Dedifferentiated amniotic fluid mesenchymal stem cell (primary cell): ENCODE results near the gene CALML3.
"Not testable (repeated sequence)": the region's sequence is repeated elsewhere in the genome, so short reads cannot be mapped to it uniquely, and the experiment has no call there.

ENCODE experiments used
- DNase-seq: peaks from one replicate; pipeline ENCODE4 v3.0.0-alpha.2; 2016; ENCODE audit errors: extremely low spot score

Gene CALML3

DNA sequence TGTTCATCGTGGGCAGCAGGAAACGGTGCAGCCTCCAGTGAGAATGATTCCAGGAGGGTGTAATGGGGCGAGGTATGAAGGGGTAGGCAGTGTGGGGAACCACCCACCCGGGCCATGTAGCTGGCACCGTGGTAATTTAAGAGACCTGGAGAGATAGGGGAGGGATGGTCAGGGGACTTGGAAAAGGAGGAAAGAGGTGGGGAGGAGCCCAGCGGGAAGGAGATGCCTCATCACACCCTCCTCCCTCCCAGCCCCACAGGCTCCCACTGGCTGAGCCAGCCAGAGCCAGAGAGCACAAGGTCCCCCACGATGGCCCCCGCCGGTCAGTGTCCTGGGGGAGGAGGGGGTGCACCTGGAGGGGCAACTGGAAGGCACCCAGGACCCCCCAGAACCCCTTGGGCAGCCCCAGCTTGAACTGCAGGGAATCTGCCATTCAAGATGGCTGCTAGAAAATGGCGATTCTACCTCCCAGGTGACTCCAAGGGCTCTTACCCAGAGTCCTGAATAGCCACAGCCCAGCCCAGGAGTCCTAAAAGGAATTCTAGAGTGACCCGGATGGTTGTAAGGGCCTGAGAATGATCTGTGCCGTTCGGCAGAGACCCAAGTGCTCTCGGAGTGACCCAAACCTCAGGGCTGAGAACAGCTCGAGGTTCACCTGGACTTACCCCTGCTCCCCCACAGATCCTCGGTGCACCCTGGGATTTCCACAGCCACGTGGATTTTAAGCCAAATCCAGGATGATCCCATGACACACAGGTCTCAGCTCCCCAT, 28.8 kb downstream of the CALML3 start:
- DNase-seq, result no peak

DNA sequence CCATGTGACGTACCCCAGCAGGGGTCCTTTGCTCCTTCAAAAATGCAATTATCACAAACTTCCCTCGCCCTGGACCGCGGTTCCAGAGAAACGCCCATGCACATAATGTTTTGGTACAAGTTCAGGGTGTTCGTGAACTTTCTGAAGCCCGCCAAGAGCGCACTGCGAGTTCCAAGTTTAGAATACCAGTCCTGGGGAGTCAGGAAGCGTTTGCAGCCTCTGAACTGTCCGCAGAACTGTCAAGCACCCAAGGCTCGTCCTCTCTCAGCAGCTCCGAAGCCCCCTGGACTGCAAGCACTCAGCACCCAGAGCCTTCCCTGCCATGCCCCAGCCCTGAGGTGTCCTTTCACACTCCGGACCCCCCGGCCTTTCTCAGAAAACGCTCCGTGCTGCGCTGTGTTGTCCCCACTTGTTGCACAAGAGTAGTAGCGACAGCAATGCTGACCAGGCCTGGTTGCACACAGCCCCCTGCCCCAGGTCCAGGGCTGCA, 30.3 kb downstream of the CALML3 start:
- DNase-seq, result no peak

DNA sequence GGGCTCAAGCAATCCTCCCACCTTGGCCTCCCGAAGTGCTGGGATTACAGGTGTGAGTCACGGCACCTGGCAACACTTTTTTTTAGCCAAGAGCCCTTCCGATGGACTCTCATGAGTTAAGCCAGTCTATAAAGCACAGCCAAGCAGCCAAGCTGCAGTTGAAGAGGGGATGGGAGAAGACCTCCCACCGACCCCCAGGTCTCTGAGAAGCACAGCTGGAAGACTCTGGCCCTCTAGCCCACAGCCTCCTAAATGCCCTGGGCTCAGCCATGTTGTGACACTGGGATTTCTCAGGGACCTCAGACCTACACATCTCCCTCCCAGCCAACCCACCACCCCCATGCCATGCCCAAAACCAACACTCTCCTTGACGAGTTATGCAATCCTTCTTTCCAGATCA, 31.1 kb downstream of the CALML3 start:
- DNase-seq, result no peak

DNA sequence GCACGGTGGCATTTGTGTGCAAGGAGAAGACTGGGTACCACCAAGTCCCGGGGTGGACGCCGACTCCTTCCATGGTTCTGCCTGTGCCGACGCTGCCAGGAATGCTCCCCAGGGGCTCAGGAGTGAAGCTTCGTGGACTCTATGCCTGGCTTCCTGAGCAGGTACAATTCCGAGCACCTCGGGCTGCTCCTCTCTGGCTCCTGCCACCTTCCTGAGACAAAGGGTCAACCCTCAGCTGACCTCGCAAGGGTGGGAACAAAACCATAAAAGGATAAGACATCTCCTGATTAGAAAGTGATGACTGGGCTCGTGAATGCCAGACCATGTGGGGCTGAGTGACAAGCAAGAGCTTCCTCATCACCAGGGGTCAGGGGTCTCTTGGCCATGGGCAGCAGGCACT, 31.8 kb downstream of the CALML3 start:
- DNase-seq, result no peak

DNA sequence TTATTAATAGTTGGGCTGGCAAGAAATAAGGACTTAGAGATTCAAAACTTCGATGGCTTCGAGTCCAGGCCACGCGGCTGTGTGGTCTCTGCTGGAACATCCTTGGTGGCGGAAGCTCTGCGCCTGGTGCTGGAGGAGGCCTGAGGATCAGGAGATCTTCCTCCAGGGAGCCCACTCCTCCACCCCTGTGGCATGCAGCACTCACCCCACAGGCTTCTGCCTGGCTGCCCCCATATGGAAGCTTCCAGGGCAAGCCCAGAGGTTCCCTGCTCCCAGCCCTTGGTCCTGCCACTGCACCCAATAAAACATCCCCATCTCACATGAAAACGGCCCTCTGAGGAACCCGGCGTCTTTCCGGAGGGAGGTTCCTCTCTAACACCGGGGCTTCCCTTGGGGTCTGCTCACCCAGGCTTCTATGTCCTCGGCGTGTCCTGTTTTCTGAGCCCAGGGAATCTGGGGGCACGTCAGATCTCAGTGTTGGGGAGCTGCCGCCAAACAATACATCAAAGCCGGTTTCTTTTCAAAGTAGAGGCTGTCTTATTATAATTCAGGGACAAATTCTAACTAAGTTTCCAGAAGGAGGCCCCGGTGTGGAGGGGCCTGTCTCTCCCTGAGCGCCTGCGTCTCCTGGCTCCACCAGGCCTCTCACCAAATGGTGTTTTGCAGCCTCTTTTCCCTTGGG, 32.4 kb downstream of the CALML3 start:
- DNase-seq, result no peak

DNA sequence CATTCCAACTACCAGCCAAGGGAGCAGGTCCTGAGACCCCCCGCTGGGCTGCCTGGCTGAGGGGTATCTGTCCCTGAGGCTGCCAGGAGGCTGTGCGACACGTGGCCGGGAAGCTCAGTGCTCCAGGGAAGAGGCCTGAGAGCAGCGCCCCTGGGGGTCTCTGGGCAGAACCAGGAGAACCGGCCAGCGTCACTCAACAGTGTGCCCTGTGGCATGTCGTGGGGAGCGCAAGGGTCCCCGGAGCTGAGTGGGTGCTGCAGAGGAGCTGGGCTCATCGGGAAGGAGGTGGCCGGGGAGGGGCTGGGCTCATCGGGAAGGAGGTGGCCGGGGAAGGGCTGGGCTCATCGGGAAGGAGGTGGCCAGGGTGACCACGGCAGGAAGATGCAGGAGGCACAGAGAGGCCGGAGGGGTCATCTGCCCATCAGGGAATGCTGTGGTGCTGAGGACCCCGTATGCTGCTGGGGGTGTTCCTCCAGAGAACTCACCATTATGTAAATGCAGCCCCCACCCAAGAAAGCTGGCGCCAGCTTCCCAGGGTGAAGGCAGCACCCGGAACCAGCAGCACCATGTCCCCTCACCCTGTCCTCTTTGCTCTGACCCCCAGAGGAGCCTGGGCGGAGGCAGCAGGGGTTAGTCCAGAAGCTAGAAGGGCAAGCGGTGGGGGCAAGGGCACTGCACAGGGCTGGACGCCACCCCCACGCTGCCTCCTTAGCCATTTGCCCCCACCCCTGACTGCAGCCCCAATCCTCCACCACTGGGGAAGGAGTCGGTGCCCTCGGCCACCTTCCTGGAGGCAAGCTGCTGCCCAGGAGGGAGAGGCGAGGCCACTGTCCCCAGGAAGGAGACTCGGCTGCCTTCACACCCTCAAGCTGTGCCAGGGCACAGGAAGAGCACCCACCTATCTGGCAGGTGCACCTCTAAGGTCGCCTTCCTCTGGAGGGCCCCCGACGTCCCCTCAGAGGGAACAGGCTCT, 33.3 kb downstream of the CALML3 start:
- DNase-seq, result no peak

DNA sequence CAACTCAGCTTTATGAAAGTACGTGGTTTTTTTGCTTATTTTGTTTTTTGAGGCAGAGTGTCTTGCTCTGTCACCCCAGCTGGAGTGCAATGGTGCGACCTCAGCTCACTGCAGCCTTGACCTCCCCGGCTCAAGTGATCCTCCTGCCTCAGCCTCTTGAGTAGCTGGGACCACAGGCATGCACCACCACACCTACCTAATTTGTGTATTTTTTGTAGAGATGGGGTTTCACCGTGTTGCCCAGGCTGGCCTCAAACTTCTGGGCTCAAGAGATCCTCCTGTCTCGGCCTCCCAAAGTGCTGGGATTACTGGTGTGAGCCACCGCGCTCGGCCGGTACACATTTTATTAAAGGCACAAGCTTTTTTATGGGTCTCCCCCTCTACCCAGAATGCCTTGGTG, 34.3 kb downstream of the CALML3 start:
- not testable (repeated sequence) for DNase-seq

DNA sequence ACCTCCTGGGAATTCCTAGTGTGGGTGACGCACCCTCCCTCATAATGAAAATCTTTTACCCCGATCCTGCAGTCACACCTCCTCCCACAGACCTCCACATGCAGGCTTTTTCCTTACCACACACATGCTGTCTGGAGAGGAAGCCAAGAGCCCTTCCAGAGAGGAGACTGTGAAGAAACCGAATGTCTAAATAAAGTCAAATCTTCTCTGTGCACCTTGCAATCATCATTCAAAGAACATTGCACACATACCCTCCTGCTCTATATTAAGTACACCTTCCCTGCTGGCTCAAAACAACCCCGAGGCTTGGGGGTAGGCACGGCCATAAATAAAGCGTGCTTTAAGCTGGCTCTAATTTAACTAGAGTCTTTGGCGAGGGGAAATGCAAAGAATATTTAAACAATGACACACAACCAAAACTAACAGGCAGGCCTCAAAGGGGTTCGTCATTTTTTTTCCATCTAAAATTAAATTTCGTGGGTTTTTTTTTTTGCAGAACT, 34.9 kb downstream of the CALML3 start:
- peak; percentile 59 for DNase-seq

DNA sequence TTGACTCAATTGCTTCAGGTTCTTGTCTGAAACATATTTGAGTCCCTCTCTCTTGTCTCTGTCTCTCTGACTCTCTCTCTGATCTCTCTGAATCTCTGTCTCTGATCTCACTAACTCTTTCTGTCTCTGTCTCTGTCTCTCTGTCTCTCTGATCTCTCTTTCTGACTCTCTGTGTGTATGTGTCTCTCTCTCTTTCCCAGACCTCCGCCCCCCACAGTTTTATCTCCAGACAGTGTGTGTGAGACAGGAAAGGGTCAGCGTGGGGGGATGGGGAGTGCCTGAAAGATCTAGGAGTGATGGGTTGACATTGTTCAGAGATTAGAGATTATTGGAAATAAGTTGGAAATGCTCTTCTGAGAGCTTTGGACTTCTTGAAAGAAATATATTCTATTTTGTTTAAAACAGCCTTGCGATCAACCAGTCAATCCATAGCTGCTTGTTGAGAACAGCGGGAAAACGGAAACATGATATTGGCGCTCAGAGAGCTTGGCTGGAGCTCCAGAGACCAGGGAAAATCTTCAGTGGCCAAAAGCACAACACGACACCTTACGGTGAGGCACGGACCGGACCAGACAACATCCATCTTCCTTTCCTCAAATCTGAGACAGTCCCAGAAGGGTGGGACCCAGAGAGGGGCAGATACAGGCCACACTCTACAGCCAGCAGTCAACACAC, 35.5 kb downstream of the CALML3 start:
- DNase-seq, result no peak

DNA sequence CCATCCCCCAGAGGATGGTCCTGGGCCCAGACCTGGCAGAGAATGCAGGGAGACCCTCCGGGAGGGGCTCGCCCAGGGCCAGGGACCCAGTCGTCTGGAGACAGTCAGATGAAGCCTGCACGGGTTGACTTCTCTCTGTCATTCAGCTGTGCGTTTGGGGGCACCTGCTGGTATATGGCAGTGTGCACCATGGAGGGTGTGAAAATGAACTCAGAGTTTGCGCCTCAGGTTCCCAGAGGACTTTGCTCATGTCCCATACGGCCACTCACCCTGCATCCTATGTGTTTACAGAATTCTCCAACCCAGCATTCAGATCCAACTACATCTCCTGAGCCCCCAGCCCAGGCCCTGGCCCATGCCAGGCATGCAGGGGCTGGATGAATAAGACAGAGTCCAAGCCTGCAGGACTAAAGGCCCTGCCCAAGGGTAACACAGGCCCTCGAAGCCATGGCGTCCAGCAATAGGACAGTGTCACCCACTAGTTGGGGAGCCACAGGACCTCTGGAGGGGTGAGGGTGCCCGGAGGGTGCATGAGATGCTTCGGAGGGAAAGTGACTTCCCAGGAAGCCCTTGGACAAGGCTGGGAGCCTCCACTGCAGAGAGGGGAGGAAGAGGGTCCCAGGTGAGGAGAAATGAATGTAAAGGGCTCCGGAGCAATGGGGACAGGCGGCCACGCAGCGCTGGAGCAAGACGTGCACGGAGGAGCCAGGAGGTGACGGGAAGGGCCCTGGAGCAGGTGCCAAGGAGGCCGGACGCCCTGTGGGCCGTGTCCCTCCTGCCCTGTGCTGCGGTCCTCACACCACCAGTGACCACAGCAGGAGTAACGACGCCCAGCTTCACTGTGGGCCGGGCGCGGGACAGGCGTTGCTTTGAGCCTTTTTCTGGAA, 36.3 kb downstream of the CALML3 start:
- DNase-seq, result no peak

DNA sequence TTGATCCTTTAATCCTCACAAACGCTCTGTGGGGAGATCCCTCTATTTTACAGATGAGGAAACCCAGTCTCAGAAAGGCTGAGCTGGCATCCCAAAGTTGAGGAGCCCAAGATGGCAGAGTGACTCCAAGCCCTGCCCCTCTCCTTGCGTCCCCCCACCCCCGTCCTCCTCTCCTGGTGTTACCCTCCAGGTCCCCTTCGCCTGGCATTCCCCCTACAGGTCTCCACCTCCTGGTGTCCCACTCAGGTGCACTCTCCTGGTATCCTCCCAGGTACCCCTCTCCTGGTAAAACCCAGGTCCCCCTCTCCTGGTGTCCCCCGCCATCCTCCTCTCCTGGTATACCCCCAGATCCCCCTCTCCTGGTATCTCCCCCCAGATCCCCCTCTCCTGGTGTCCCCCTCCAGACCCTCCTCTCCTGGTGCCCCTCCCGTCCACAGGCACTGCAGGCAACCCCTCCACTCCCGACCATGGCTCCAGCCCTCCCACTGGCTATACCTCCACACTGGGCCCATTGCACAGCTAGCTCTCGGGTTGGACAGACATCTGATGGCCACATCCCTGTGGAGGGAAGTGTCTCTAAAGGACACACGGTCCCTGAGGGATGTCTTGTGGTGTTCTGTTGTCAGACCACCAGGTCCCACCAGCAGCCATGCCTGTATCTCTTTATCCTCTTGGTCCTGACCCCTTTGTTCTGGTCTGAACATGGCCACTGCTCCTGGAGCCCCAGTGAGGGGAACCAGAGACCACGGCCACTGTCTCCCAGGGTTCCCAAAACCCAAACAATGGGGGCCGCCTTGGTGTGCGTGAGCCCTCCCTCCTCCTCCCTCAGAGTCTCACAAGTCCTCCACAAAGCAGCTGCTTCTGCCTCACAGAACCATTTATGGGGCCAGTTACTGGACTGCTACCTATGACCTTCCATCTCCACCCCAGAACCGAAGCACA, 37.2 kb downstream of the CALML3 start:
- no peak for DNase-seq

DNA sequence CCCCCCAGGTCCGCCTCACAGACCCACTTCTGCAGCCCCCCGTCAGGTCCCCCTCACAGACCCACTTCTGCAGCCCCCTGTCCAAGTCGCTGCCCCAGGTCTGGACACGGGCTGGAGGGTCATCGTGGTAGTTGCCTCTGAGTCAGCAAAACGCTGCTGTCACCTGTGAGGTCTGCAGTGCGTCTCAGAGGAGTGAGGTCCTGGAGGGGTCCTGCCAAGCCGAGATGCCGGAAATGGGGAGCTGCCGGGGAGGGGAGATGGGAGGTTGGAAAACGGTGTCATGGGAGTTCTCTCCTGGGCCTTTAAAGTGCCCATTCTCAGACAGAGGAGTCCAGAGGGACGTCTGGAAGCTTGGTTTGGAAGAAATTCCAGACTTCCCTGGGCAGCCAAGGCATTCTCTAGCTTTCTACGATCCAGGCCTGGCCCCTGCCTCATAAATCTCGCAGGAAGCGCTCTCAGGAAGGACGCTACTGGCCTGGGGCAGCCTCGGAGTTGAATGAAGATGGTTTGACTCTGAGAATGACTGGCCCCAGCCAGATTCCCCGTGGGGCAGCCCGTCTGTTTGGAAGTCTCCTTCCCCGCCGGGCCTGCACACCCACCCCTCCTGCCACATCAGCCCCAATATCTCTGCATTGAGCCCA, 38.7 kb downstream of the CALML3 start:
- no peak for DNase-seq

DNA sequence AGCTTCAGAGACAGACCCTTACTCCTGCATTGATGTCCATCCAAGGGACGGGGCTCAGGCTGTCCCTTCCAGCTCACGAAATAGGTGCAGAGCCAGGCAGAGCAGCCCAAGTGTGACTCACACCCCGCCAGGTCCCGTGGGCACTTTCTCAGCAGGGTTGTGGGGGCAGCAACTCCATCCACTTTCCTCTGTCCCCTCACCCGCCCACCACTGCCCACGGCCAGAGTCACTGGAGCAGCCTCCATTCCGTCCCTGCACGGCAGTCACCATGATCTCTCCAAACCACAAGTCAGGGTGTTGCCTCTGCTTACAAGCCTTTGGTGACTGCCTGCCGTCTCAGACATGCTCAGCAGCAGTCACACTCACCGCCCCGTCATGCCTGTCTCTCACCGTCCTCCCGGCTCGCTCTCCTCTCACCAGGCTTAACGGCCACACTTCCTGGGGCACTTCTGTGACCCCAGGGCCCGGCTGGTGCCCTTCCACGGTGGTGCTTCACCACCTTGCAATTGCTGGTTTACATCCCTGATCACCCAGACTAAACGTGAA, 39.3 kb downstream of the CALML3 start:
- peak; percentile 53 for DNase-seq

DNA sequence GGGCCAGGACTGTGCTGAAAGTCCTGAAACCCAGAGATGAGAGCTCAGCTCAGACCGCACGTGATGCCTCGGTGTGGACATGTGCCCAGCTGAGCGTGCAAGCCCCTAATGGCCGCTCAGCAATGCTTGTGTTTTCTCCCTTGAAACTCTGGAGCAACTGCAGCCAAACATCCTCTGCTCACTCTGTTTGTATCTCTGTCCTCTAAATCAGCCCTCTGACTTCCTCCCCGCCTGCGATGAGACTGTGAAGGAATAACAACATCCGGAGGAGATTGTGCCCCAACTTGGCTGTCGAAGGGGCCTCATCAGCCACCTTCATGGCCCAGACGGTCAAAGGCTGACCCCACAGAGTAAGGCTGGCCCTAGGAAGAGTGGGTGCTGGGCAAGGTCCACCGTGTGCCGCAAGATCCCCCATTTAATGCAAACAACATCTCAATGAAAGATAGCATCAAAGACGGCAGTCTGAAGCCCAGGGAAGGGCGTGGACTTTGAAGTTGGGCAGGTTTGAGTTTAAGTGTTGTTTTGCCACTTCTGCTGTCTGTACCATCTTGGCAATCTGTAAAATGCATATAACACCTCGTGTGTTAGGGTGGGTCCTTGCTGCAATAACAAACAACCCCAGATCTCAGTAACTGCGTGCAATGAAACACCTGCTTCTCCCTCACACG, 39.9 kb downstream of the CALML3 start:
- DNase-seq, result no peak

DNA sequence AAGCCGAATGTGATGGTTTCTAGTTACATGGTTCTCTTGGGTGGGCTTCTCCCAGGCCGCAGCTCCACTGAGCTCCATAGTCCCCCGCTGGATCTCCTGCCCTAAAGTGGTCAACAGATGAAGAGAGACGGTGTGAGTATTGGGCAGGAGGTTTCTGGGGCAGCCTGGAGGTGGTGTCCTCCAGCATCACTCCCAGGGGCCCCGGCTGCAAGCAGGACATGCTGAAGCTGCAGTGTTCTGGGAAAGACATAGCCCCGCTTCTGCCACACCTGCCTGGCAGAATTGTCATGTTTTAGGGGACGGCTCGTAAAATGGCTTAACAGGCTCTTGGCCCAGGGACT, 40.4 kb downstream of the CALML3 start:
- DNase-seq, result no peak

DNA sequence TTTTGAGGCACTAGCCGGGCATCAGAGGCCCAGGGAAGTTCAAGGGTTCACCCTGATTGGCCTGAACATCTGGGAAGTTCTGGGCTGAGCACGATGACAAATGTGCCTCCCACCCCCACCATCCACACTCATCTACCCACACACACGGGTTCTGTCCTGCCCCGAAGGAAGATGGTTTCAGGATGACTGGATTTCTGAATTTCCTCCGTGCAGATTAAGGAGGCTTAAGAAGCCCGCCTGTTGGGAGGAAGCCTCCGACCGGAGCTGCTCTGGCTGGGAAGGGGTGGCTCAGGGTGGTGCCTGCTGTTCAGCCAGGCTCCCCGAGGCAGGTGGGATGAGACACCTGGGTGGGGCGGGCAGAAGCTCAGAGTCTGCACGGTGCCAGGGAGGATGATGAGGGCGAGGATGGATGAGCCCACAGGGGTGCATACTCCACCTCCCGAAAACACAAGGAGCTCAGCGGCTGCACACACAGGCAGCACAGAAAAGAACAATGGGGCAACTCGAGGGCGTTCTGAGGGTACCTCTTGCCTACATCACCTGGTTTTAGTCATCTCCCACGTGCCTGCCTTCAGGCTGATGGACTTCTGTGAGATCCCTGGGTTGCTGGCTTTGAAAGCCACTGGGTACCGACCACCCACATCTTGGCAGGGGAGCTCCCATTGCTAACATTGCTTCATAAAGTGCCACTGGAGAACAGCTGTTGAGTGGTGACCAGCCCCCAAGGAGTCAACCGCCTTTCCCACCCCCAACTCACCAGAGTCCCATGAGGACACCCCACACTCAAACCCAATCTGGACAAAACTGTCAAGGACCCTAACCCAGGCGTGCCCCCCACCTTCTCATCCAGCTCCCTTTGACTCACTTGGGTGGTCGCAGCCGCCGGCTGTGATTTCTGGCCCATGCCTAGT, 41.2 kb downstream of the CALML3 start:
- peak; percentile 69 for DNase-seq

DNA sequence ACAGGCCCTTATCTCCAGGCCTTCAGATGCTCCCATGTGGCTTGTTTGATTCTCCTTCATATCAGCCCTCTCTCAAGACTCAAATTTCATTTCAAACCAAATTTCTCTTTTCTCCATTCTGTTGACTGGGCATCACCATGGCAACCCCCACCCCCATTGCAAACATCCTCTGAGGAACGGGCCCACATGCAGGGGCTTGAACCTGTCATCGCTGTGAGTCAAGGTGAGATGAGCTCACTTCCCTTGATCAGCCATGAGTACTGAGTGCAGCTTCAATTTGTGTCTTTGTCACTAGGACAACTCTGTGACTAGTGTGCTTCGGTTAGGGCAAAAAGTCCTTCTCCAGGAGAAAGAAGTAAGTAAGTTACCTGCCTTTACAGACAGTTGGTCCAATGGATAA, 41.9 kb downstream of the CALML3 start:
- DNase-seq, result no peak
